GM21723 (cell line): Measurements from ENCODE around the gene GNAO1.

Experiments
- ATAC-seq: cut with Tn5 transposase; IDR thresholded peaks from one replicate; pipeline ENCODE4 v1.9.1; 2021; ENCODE audit warnings: mild to moderate bottlenecking, moderate library complexity; ENCODE audit not compliant: unreplicated experiment

The GNAO1 gene

DNA sequence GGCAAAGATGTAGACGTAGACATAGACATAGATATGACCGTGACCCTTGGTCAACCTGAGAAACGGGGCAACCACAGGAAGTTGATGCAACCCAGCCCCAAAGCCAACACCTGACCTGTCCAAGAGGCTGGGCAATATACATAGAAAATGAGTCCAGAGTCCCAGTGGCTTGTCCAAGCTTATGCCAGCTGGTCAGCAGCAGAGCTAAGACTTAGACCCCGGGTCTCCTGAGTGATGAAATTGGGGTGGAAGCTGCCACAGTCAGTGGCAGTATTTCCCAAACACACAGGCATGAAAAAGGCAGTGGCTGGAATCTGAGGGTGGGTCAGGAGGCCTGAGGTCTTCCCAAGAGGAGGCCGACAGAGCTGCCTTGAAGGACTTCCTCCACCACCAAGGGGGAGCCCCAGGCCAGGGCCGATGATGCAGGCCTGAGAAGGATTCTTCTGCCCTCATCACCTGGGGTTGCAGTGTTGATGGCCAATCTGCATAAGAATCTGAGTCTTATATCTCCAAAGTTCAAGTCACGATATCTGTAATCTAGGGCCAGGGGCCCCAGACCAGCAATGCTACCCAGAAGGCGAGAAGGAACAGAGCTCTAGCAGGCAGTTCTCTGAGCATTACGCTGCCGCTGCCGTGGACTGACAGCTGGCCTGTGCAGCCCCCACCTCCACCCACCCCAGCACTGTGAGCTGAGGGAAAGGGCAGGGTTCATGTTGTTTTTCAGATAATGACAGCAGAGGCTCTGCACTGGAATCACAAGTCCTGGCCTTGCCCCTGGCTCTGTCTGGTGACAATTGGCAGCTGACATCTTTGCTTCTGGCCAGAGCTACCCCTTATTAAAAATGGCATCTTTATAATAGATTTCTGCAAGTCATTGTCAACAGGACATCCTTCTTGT, 72.7 kb downstream of the GNAO1 start:
- ATAC-seq, result no peak

DNA sequence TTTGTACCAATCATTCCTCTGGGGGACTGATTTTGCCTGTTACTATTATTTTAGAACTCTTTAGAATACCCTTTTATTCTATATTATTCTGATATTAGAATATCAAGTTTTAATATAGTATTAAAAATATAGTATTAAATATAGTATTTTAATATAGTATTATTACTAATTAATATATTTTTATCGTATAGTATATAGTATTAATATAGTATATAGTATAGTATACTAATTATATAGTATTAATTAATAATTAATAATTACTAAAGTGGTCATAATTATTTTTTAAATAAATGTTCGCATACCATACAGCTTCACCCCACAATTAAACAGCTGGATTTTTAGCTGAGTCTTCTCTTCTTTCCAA, 73.3 kb downstream of the GNAO1 start:
- ATAC-seq, result no peak

DNA sequence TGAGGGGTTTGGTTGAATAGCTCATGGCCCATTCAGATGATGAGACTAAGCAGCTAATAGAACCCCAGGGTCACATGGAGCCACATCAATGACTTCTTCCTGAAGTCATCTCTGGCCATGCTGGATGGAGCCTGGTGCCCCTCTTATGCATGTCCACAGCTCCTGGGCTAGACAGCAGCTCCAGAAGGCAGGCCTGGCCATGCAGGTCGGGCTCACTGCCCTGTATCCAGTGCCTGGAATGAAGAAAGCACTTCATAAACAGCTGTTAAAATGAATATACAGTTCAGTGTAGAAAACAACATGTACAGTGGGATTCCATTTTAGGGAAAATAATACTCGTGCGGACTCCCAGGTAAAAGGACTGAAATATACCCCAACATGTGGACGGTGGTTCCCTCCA, 73.9 kb downstream of the GNAO1 start:
- ATAC-seq, result no peak

DNA sequence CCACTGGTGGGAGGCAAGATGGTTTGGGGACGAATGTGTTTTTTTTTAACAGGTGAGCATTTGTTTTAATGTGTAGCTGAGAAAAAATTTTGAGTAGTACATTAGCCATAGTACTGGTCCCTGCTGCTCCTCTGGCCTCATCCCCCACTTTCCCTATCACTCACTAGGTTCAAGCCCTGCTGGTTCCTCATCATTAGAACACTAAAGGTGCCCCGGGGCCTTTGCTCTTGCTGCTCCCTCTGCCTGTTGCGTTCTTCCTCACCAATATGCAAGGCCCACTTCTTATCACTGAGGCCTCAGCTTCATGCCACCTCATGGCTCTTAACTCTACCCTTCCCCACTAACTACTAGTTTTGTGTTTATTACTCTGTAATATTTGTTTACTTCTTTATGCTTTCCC, 74.5 kb downstream of the GNAO1 start:
- no peak for ATAC-seq

DNA sequence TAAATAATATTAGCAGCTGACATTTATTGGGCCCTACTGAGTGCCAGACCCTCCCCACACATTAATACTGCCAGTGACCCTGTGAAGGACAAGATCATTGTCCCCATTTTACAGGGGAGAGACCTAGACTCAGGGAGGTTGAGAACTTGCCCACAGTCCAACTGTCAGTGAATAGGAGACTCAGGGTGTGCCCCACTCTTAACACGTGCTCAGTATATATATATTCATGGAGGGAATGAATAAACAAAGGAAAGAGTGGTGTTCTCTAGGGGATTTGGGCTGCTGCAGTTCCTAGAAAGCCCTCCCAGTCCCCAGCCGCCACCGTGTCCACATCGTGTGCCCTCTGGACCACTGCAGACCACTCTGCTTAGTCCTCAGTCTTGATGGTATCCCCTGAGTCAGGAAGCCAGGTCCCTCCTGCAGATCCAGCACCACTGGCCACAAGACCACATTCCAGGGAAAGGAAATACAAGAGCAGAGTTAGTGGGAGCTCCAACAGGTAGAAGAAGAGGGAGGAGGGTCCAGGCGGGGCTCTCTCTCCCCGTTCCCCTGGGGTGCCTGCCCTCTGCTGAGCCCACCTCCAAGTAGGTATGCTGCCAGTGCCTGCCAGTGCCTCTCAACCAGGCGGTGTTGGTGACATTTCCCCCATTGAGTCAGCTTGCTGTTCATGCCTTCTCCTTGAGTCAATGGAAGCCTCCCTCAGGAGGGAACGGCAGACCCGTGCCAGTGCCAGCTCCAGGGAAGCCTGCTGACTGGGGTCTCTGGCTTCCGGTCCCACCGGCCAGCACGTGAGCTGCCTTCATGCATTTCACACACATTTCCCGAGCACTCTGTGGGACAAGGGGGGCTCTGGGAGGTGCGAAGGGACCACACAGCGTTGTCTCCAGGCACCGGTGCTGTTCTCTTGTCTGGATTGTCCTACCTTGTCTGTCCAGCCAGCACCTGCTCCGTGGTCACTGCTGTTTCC, 75.6 kb downstream of the GNAO1 start:
- no peak for ATAC-seq

DNA sequence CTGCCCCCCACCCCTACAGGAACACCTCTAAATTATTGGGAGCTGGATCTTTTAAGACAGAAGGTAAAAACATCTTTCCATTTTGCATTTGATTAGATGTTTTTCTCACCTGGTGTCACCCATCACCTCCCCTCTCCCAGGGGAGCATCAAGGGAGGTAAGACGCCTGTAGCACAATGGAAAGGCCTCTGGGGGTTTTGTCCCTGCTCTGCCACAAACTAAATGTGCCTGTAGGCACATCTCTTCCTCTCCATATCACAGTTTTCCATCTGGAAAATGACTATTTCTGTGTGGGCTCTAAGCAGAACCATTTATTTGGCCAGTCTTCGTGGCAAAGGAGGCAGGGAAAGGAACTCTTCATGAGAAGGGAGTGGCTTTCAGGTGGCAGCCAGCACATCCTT, 76.6 kb downstream of the GNAO1 start:
- no peak for ATAC-seq

DNA sequence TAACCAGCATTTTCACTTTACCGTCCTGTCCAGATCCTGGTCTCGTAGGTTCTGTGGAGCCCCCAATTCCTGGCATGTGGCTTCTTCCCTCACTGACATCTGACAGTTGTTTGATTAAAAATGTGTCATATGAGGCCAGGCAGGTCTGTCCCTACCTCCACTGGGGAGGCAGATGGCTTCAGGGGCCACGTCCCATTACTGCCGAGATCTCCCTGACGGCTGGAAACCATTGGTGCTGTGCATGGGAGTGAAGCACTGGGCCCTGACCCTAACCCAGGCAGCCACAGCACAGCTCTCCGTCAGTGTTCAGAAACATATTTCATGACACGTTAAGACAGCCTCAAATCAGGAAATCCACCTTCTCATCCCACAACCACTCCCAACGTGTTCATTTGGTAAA, 77.5 kb downstream of the GNAO1 start:
- ATAC-seq, result no peak

DNA sequence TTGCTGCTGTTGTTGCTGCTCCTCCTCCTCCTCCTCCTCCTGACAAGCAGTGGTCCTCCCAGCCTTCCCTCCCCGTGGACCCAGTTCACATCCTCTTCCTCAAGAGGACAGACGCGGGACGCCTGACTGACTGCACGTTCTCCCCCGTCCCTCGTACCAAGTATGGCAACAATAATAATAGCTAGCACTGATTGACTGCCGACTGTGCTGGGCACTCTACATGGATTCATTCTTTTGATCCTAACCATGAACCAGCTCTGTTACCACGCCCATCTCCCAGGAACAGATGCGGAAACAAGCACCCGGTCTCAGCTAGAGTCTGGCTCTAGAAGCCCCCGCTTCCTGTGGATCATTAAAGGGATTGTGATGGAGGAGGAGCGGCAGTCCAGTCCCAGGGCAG, 78.0 kb downstream of the GNAO1 start:
- no peak for ATAC-seq

DNA sequence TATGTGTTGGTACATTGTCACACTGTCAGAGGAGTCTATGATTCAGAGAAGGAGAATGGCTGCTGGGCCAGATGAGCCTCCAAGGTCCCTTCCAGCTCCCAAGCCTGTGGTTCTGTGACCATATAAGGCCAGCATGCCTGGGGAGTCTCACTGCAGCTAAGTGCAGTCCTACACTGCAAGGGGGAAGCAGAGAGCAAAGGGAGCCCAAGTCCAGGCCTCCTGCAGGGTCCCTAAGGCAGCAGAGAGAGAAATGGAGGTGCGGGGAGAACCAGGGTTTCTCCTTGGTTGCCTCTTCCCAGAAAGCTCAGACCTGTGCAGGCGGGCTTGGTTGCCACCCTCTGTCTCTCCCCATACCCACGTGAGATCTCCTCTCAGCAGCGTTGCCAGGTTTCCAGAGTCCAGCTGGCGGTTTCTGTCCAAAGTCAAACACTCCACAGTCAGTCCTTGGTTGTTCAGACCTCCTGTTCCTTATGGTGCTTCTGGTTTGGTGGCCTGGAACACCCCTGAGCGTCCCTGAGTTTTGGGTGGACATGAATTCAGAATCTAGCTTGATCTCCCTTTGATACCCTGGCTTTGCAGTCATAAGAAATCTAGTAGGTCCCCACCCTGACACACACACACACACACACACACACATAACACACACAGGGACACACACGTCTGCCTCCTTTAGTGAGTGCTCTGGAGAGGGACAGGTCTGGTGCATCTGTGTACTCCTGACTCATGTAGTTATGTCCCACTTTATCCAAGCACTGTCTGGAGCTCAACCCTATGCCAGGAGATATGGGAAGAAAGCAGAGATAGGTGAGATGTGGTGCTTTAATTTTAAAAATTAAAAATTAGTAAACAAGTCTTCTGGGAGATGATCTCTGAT, 78.8 kb downstream of the GNAO1 start:
- ATAC-seq, result no peak

DNA sequence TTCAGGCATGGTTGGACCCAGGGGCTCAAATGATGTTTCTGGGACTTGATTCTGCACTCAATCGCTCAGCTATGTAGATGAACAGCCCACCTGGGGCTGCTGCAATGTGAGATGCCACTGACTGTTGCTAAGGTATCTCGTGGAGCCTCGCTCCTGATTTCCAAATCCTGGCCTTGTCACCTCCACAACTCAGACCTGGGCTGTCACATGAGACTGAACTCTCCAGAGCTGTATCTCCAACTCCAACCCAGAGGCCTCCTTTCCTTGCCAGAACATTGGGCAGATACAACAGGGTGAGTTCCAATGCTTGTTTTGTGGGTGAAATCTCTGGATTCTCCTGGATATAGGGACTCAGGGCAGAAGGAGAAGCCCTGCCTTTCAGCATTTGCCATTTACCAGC, 79.5 kb downstream of the GNAO1 start:
- no peak for ATAC-seq

DNA sequence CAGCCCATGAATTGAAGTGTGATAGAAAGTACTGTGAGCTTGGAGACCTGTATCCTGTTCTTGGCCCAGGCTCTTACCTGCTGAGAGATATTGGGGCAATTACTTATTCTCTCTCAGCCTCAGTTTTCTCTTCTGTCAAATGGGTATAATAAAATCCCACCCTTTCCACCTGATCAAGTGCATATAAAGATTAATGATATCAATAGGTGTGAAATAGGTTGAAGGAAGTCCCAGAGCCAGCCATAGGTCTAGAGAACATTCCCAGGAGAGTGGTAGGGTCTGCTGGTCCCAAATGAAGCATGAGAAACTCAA, 81.2 kb downstream of the GNAO1 start:
- ATAC-seq, result no peak

DNA sequence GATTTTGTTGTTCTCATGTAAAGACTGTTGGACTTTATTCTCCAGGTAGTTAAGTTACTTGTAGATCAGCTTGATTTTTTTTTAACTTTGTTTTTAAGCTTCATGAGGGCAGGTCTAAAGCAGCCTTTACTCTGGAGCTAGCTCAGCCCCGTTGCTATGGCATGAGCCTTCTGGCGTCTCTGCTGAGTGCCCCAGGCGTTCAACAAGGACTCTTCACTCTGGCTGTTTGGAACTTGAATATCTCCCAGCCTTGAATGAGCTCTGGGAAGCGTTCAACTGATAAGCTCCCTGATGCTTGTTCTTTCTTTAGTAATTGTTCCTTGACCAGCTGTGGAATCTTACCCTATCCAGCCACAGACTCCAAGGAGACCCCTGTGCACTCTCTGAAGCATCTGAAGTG, 82.3 kb downstream of the GNAO1 start:
- no peak for ATAC-seq

DNA sequence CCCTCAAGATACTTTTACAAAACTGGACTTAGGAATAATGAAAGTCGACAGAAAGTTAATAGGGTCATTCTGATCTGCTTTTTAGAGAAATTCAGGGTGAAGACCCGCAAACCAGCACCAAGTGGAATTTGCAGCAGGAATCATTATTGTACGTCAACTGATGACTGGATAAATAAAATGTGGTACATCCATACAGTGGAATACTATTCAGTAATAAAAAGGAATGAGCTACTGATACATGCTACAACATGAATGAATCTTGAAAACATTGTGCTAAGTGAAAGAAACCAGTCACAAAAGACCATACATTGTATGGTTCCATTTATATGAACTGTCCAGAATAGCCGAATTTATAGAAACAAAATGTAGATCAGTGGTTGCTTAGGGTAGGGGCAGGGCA, 83.1 kb downstream of the GNAO1 start:
- no peak for ATAC-seq

DNA sequence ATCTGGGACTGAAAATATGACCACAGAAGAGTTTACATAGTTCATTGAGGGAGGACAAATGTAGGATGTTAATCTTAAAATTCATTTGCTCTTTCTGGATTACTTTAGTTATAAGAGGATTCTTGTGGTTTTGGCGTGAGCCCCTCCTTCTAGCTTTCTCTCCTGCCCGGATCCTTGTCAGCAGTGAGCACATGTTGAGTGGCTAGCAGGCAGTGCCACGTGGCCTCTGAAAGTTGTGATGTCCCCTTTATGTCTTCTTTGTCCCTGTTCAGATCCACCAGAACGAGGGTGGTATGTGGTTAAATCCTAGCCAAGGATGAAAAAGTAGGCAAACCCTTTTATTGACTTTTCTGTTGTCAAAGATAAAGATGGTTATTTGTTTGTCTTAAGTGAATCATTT, 83.8 kb downstream of the GNAO1 start:
- no peak for ATAC-seq

DNA sequence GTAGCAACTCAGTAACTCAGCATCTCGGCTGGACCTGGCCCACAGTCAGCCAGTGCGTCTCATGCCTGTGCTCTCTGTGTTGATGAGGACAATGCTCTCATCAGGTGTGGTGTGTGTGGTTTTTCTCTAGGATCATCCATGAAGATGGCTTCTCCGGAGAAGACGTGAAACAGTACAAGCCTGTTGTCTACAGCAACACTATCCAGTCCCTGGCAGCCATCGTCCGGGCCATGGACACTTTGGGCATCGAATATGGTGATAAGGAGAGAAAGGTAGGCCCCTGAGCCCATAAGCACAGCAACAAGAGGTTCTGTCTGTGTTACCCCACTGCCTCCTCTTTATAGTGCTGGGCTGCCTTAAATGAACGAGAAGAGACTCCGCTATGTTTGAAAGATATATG, 84.5 kb downstream of the GNAO1 start:
- ATAC-seq, result no peak

DNA sequence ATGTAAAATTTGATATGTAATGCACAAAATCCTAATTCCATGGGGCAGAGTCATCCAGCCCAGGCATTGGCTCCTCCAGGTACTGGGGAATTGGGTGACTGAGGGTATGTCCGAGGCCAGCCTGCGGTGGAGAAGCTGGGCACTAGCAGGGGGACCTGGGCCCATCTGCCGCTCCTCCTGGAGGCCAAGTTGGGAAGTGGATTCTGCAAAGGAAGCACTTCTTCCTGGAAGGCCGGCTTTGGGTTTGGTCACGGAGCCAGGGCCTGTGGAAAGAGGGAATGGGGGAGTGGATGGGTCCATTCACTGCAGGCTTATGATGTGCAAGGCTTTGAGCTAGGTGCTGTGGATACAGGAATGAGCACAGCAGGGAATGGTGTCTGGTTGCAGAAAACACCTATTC, 85.8 kb downstream of the GNAO1 start:
- no peak for ATAC-seq

DNA sequence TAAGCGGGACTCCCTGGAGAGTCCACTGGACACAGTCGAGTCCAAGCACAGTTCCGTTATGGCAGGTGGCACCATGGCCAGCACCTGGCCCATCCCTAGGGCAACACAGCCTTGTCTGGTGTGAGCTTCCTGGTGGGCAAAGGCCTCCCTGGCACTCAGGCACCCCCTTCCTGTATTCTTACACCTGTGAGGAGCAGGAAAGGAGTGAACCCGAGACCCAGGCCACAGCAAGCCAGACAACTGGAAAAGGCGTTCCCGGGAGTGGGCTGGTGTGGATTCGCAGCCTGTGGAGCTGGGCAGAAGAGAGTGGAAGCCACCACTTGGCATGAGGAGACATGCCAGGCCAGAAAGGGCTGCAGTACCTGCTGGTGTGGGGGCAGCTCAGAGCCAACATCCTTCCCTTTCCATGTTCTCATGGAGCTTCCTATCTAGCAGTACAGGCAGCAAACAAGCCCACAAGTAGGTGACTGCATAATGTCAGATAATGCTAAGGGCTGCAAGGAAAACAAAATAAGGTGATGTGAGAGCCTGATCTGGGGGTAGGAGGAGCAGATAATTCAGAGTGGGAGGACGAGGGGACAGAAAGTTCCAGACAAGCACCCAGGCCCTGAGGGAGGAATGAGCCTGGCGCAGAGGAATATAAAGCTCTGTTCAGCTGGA, 87.0 kb downstream of the GNAO1 start:
- no peak for ATAC-seq

DNA sequence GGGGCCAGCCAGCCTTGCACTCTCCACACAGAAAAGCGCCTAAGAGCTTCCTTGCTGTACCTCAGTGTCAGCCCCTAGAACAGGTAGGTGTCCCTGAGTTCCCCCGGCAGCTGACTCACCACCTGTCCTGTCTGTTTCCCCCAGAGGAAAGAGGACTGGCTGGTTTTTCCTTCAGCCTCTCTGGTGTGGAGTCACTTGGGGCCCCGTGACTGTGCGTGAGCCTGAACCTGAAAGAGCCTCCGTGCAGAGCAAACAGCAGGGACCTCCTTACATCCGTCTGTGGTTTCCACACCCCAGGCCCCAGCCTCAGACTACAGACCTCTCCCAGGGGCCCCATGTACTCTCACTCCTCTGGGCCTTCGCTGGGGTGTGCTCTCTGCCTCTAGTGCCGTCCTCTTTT, 87.8 kb downstream of the GNAO1 start:
- peak; percentile 67 for ATAC-seq

DNA sequence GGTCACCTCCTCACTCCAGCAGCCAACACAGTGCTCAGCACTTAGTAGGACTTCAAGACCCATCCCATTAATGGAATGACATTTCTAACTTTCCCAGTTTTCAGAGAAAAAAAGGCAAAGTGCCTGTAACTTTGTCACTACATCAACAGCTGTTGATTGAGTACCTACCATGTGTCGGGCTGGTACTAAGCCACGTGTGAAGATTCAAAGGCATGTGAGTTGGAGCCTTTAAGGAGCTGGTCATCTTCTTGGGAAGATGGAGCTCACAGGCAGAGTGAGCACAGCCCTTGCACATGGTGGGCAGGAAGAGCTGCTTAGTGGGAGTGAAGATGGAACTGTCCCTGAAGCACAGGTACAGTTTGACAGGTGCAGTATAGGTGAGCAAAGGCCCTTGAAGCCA, 88.6 kb downstream of the GNAO1 start:
- no peak for ATAC-seq

DNA sequence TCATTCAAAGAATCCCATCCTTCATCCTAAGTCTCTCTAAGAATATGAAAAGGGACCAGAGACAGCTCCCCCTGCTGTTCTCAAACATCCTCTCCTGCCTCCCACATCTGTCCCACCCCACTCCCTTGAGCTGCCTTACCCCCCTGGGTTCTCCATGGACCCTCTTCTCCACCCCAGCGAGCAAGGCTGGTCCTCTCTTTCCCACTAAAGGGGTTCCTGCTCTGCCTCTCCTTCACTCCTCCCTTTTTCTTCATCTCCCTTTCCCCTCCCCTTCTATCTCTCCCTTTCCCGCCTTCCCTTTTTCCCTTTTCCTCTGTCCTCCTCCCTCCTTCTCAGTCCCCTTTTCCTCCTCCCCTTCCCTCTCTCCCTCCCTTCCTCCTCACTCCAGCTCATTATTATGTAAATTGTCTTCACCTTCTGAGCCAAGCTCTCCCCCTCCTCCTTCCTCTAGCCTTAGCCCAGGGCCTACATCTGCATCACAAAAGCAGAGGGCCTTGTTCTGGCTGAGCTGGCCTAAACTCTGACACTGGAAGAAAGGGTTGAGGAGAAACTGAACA, 90.0 kb downstream of the GNAO1 start:
- no peak for ATAC-seq
